HG03354 (cell line): ENCODE data around the gene POLD2.

Source experiments
- ATAC-seq: cut with Tn5 transposase; IDR thresholded peaks from one replicate; pipeline ENCODE4 v1.9.1; 2021; ENCODE audit warnings: mild to moderate bottlenecking; ENCODE audit not compliant: unreplicated experiment, poor library complexity, severe bottlenecking

POLD2 gene

GRCh38 chr7:44087911-44088838, 35.2 kb downstream of the POLD2 start:
- no peak for ATAC-seq

- ATAC-seq, result no peak
Observed at GRCh38 chr7:44086627-44087026, 36.7 kb downstream of the POLD2 start.

GRCh38 chr7:44085546-44085945, 37.8 kb downstream of the POLD2 start:
- ATAC-seq, result no peak

GRCh38 chr7:44084701-44085100, 38.6 kb downstream of the POLD2 start:
- ATAC-seq, result no peak

- ATAC-seq, result no peak
Observed at GRCh38 chr7:44083796-44084195, 39.6 kb downstream of the POLD2 start.

GRCh38 chr7:44082541-44083207, 40.7 kb downstream of the POLD2 start:
- ATAC-seq, result peak; percentile 93

- ATAC-seq, result no peak
Observed at GRCh38 chr7:44081266-44081748, 42.0 kb downstream of the POLD2 start.

GRCh38 chr7:44080686-44081265, 42.6 kb downstream of the POLD2 start:
- ATAC-seq, result no peak

GRCh38 chr7:44080118-44080517, 43.2 kb downstream of the POLD2 start:
- ATAC-seq, result no peak

- no peak for ATAC-seq
Observed at GRCh38 chr7:44079331-44080021, 43.9 kb downstream of the POLD2 start.

GRCh38 chr7:44078521-44078920, 44.8 kb downstream of the POLD2 start:
- ATAC-seq, result no peak

GRCh38 chr7:44077681-44078091, 45.7 kb downstream of the POLD2 start:
- no peak for ATAC-seq

- ATAC-seq, result no peak
Observed at GRCh38 chr7:44077061-44077460, 46.3 kb downstream of the POLD2 start.

GRCh38 chr7:44076101-44076895, 47.0 kb downstream of the POLD2 start:
- ATAC-seq, result no peak

GRCh38 chr7:44075296-44076075, 47.9 kb downstream of the POLD2 start:
- ATAC-seq, result no peak

GRCh38 chr7:44074349-44074695, 49.0 kb downstream of the POLD2 start:
- no peak for ATAC-seq

- ATAC-seq, result peak; percentile 89
Observed at GRCh38 chr7:44073664-44074348, 49.5 kb downstream of the POLD2 start.
